Natural killer cell (primary cell): ENCODE data around the gene OSBPL9. TPM values are rescaled to one million over a fixed set of nuclear protein-coding genes. Genes with fewer than 3 reads are reported as not detected.

Experiments
- ATAC-seq, 3 donors: fragments of 150-1000 bp in 2 of 3; fragments of 200-7000 bp in 1 of 3; cut with Tn5 transposase; 1 replicate in 1 of 3; 2 replicates in 2 of 3; pipeline ENCODE4 v1.10.0; 2021; ENCODE audit warnings: mild to moderate bottlenecking in 2 of 3, moderate library complexity in 2 of 3
- DNase-seq, 2 donors: peaks; one replicate each; pipeline versions ENCODE4 v3.0.0 to v3.0.0-alpha.2; 2013 to 2021; ENCODE audit warnings: mixed read lengths in 1 of 2
- H3K27ac ChIP-seq: one replicate; pipeline ENCODE4 v1.5.1; 2013; ENCODE audit warnings: mild to moderate bottlenecking, low read length
- H3K27me3 ChIP-seq: one replicate; pipeline ENCODE4 v1.6.1; 2013; ENCODE audit warnings: low read length; ENCODE audit not compliant: control insufficient read depth, insufficient read depth
- H3K36me3 ChIP-seq: one replicate; pipeline ENCODE4 v1.6.1; 2013; ENCODE audit warnings: low read length; ENCODE audit not compliant: control insufficient read depth, insufficient read depth
- H3K4me1 ChIP-seq: one replicate; pipeline ENCODE4 v1.6.1; 2013; ENCODE audit warnings: low read length; ENCODE audit not compliant: control insufficient read depth, insufficient read depth
- H3K4me3 ChIP-seq: one replicate; pipeline ENCODE4 v1.5.1; 2013; ENCODE audit warnings: low read length
- H3K9me3 ChIP-seq: one replicate; pipeline ENCODE4 v1.6.1; 2013; ENCODE audit warnings: low read length; ENCODE audit not compliant: control insufficient read depth, insufficient read depth
- H3K27ac Mint-ChIP-seq, 2 donors: one replicate each; pipeline ENCODE4 v1.8.0; 2022; ENCODE audit warnings: mild to moderate bottlenecking in 2 of 2, mixed read lengths in 2 of 2, moderate library complexity in 1 of 2
- H3K27me3 Mint-ChIP-seq, 2 donors: one replicate each; pipeline ENCODE4 v1.8.0; 2022; ENCODE audit warnings: low read depth in 2 of 2, mixed read lengths in 2 of 2
- H3K36me3 Mint-ChIP-seq: one replicate; pipeline ENCODE4 v1.8.0; 2022; ENCODE audit warnings: mixed read lengths
- H3K4me1 Mint-ChIP-seq, 2 donors: one replicate each; pipeline ENCODE4 v1.8.0; 2022; ENCODE audit warnings: mixed read lengths in 2 of 2
- H3K4me3 Mint-ChIP-seq: one replicate; pipeline ENCODE4 v1.8.0; 2022; ENCODE audit warnings: mild to moderate bottlenecking, moderate library complexity, mixed read lengths
- H3K9me3 Mint-ChIP-seq, 2 donors: one replicate each; pipeline ENCODE4 v1.8.0; 2022; ENCODE audit warnings: mixed read lengths in 2 of 2
- WGBS: methylation state at CpG from one replicate; pipeline ENCODE4 v1.1.7; 2013; ENCODE audit warnings: missing lambda C conversion rate; ENCODE audit not compliant: insufficient coverage; 5-methylcytosine and 5-hydroxymethylcytosine counted together
- intact Hi-C: fragments of 100-400 bp; cut with micrococcal nuclease; formaldehyde crosslinking; loops from one replicate; pipeline ENCODE4 v1.14.2; 2022
- total RNA-seq, 4 donors: library from RNA; stranded (reverse); fragments of 120-200 nt in 1 of 4; gene quantifications; one replicate each; pipeline versions ENCODE4 v1.2.3 to v1.2.4, GENCODE V29; 2013 to 2022
- TF ChIP-seq, protein P1 (sequence below): fragments of 200-600 bp; IDR thresholded peaks from one replicate; pipeline ENCODE4 v1.8.0; 2022; ENCODE audit warnings: antibody characterized with exemption

Gene OSBPL9
- total RNA-seq, 3 donors from 2014 or later (not counting 1 experiment from before 2014, with no cell fraction given), result 53.0 to 72.6 (median 62.0) TPM

DNA sequence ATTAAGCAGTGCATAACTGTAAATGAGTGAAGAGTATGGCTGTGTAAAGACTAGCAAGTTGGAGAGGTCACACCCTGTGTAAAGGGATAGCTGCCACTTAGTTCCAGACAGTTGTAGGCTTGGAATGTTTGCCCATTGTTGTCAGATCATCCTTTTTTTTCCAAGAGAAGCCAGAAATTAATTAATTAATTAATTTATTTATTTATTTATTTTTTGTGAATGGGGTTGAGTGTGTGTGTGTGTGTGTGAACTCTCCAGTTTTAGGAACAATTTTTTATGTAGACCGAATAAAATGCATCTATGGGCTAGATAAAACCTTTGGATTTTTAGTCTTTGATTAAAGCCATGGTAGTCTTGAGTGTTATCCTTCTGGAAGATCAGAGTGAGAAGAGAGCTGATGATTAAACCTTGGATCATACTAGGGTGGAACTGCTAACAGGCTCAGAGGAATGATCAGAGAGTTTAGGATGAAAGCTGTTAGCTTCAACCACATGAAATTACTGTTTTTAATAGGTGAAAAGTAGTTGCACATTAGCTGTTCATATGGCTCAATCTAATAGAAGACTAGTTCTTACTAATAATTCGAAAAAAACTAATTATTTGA is 58.4 kb downstream of the OSBPL9 start:
- Histone ChIP-seq H3K4me3 (no peak overlapping the region), H3K27me3 (no peaks in the 10 kb centered on the region), H3K36me3 (no peaks in the 10 kb centered on the region), H3K4me1 (no peaks in the 10 kb centered on the region), H3K27ac (no peak overlapping the region), H3K9me3 (no peaks in the 10 kb centered on the region)
- no peaks in the 10 kb centered on the region for H3K9me3 Mint-ChIP-seq
- no peak overlapping the region for H3K27ac Mint-ChIP-seq
- no peaks in the 10 kb centered on the region for H3K27me3 Mint-ChIP-seq
- H3K4me1 Mint-ChIP-seq, result peaks cover 0 to 4% of the 10 kb centered on the region in 2 donors
- 100% methylated on average over 1 of the region's 2 CpGs for WGBS
- TF ChIP-seq, protein P1, sequence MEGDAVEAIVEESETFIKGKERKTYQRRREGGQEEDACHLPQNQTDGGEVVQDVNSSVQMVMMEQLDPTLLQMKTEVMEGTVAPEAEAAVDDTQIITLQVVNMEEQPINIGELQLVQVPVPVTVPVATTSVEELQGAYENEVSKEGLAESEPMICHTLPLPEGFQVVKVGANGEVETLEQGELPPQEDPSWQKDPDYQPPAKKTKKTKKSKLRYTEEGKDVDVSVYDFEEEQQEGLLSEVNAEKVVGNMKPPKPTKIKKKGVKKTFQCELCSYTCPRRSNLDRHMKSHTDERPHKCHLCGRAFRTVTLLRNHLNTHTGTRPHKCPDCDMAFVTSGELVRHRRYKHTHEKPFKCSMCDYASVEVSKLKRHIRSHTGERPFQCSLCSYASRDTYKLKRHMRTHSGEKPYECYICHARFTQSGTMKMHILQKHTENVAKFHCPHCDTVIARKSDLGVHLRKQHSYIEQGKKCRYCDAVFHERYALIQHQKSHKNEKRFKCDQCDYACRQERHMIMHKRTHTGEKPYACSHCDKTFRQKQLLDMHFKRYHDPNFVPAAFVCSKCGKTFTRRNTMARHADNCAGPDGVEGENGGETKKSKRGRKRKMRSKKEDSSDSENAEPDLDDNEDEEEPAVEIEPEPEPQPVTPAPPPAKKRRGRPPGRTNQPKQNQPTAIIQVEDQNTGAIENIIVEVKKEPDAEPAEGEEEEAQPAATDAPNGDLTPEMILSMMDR, result no peak
- no peak for DNase-seq
- H3K4me3 Mint-ChIP-seq, result no peak overlapping the region
- intact Hi-C loops, result no loop called here
- ATAC-seq, result no peak
- no peaks in the 10 kb centered on the region for H3K36me3 Mint-ChIP-seq

GRCh38 chr1:51679435-51679834 is 62.5 kb downstream of the OSBPL9 start:
- no peak for ATAC-seq
- no peak for DNase-seq
- H3K27ac ChIP-seq, result no peak overlapping the region
- no peaks in the 10 kb centered on the region for H3K4me1 ChIP-seq
- Mint-ChIP-seq H3K4me1 (peaks cover 0 to 1% of the 10 kb centered on the region in 2 donors), H3K36me3 (no peaks in the 10 kb centered on the region), H3K4me3 (no peak overlapping the region), H3K27me3 (no peaks in the 10 kb centered on the region), H3K27ac (no peak overlapping the region), H3K9me3 (no peaks in the 10 kb centered on the region)
- H3K36me3 ChIP-seq, result no peaks in the 10 kb centered on the region
- TF ChIP-seq, protein P1, result no peak
- intact Hi-C loops, result no loop called here
- H3K27me3 ChIP-seq, result no peaks in the 10 kb centered on the region
- H3K4me3 ChIP-seq, result no peak overlapping the region
- no peaks in the 10 kb centered on the region for H3K9me3 ChIP-seq

DNA sequence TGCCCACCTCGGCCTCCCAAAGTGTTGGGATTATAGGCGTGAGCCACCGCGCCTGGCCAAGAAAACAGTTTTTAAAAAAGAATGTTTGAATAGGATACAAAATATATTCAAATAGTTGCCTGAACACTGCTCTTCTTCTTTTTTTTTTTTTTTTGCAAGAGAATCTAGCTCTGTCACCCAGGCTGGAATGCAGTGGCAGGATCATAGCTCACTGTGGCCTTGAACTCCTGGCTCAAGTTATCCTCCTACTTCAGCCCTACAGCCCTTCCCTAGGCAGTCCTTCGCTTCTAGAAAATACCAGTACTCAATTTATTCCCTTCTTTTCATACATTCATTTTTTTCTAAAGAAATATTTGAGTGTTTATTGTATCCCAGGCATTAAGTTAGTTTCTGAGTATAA is 67.9 kb downstream of the OSBPL9 start:
- peaks cover 6 to 11% of the 10 kb centered on the region in 2 donors for H3K4me1 Mint-ChIP-seq
- DNase-seq (no peak), ATAC-seq (no peak)
- no peak overlapping the region for H3K4me3 Mint-ChIP-seq
- no peaks in the 10 kb centered on the region for H3K36me3 Mint-ChIP-seq
- intact Hi-C loops, result no loop called here
- no peaks in the 10 kb centered on the region for H3K36me3 ChIP-seq
- no peak overlapping the region for H3K27ac Mint-ChIP-seq
- TF ChIP-seq, protein P1, result no peak
- no peak overlapping the region for H3K4me3 ChIP-seq
- no peaks in the 10 kb centered on the region for H3K27me3 Mint-ChIP-seq
- no peaks in the 10 kb centered on the region for H3K9me3 Mint-ChIP-seq
- no peaks in the 10 kb centered on the region for H3K27me3 ChIP-seq
- no peaks in the 10 kb centered on the region for H3K4me1 ChIP-seq
- no peaks in the 10 kb centered on the region for H3K9me3 ChIP-seq
- 98% methylated on average over 4 of the region's 5 CpGs for WGBS
- H3K27ac ChIP-seq, result no peak overlapping the region

DNA sequence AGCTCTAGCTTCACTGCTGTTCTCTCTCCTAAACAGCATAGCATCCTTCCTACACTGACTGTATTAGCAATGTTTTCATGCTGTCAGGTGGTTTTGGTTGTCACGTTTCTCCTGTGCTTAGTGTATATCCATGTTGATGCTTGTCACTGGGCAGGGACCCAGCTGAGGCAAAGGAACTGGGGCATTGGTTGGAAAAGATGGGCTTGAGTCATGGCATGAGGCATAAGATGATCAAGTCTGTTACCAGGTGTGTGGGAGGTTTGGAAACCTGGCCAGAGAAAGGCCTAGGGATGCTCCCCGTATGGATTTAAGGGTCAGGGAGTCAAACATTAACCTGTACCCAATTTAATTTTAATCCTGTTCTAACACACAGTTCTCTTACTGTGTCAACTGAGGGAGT is 69.6 kb downstream of the OSBPL9 start:
- H3K4me1 ChIP-seq, result no peaks in the 10 kb centered on the region
- WGBS, result 85% methylated on average over 1 of the region's 2 CpGs
- TF ChIP-seq, protein P1, result no peak
- Mint-ChIP-seq H3K27me3 (no peaks in the 10 kb centered on the region), H3K4me1 (peaks cover 7 to 11% of the 10 kb centered on the region in 2 donors), H3K4me3 (no peak overlapping the region), H3K36me3 (no peaks in the 10 kb centered on the region), H3K9me3 (no peaks in the 10 kb centered on the region), H3K27ac (no peak overlapping the region)
- no peaks in the 10 kb centered on the region for H3K9me3 ChIP-seq
- intact Hi-C loops, result no loop called here
- no peak overlapping the region for H3K4me3 ChIP-seq
- no peak for DNase-seq
- no peak overlapping the region for H3K27ac ChIP-seq
- H3K27me3 ChIP-seq, result no peaks in the 10 kb centered on the region
- no peak for ATAC-seq
- no peaks in the 10 kb centered on the region for H3K36me3 ChIP-seq
